ENCODE results near the gene ZNF396.

The ZNF396 gene

DNA sequence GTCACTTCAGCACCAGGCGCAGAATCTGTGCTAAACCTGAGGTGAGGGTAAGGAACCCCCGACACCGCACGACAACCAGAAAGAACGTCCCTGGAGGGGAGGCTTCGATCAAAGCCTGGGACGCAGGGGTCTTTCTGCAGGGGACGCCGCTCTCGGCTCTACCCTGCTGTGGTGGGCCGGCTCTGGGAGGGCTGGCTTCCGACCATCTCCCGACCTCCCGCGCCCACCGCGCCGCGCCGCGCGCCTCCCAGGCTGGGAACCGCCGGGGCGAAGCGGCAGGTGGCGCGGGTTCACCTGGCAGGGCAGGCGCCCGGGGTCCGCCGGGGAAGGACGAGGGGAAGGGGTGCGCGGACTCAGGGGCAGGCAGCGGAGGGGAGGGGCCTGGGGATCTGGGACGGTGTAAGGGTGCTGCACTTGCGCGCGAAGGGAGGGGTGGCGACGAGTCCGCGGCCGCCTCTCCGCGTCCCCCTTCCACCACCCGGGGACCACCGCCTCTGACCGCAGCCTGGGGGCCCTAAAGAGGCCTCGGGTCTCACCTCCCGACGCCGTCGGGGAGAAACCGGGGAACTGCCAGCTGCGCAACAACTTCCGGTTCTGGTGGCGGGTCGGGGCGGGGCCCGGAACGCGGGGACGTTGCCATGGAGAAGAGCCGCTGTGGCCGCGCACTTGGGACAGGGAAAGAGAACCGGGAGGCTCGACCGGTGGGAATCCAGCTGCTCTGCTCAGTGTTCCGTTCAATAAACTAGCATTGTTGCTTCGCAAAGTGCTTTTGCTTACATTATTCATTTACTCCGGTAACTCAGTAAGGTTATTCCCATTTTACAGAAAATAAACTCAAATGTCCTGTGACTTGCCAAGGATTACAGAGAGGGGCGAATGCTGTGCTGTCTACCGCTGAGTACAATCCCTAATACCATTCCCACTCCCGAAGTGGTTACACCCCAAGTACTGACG, at the start of gene ZNF396:
ZNF396 (minus strand) TSS at position 596 of the 954 bp plus-strand sequence. CDS start 3,045 bp downstream, outside the sequence.
- DNase-seq = peak; percentile 52 to 87 (median 86)

DNA sequence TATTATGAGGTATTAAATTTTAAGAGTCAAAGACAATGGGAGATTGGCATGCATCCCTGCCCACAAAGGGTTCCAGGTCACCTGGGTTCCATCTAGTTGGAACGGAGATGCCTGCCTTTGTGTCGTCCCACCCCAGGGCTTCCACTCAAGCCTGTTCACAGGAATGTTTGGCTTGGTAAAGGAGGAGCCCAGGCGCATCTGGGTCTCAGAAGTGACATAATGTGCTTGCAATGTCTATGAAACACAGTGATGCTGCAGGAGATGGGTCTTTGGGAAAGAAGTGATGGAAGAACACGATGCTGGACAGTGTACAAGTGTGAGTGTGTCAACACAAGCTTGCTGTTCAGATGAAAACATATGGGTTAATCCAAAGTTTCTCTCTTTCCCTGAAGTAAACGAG, 49.6 kb upstream of the ZNF396 start:
- DNase-seq = no peak

DNA sequence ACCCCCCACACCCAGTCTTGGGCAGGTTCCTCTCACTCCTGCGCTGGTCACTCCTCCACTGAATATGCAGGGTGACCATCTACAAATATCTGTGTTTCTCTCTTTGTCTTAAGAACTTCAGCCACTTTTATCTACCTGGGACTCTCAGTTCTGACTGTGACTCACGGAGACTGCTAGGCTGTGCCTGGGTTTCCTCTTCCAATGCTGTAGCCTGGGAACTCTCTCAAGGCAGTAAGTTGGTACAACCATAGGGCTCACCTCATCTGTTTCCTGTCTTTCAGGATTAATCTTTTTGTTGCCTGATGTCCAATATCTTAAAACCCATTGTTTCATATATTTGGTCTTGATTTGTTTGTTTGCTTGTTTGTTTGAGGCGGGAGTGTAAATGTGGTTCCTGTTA, 47.2 kb upstream of the ZNF396 start:
- DNase-seq = no peak

GRCh38 chr18:35422237-35422636, 45.1 kb upstream of the ZNF396 start:
- DNase-seq = no peak

- DNase-seq = no peak
These were observed 41.5 kb upstream of the ZNF396 start for GRCh38 chr18:35418610-35419009.

DNA sequence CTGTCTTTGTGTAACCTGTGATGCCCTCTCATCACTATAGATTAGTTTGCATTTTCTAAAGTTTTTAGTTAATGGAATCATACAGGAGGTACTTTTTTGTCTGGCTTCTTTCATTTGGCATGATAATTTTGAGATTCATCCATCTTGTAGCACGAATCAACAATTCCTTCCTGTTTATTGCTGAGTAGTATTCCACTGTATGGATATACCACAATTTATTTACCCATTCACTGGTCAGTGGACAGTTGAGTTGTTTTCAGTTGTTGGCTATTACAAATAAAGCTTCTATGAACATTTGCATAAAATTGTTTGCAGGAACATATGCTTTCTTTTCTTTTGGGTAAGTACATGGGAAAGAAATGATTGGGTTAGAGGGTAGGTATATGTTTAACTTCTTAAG, 40.1 kb upstream of the ZNF396 start:
- DNase-seq = no peak

DNA sequence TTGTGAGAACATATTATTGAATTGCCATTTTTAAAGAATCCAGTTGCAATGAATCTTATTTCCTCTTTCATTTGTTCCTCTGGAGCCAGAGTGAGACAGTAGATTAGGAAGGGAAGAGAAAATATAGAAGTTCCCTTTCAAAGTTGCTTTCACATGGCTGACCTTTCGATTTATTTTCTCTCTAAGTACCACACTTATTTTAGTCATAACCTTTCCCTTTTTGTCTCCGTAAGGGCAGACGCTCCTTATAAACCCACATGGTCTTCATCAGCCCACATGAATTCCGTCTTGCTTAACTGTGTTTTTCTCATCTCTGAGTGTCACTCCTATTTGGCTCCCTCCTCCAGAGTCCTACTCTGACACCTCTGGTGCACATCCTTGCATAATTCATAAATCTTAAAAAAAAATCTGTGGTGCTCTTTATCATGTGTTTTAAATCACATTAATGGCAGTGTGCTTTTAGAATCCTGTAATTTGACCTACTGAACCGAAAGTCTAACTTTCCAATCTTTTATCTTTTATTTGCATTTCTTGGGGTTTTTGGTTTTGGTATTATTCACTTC, 38.5 kb upstream of the ZNF396 start:
- no peak for DNase-seq

DNA sequence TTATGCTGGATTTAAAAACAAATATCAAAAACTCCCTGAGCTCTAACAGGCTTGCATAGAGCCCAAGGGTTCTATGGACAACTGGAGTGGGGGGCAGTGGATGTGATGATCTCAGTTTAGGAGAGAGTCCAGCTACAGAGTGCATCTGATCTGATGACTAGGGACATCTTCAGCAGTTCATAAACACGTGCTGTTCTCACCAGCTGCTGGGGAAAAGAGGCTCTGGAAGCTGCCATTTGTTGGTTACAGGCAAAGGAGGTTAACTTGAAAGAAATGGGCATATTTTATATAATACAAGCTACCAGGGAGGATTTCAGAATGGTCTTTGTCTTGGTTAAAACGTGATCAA, 36.0 kb upstream of the ZNF396 start:
- DNase-seq = no peak

GRCh38 chr18:35411625-35412351, 34.7 kb upstream of the ZNF396 start:
- DNase-seq = no peak

DNA sequence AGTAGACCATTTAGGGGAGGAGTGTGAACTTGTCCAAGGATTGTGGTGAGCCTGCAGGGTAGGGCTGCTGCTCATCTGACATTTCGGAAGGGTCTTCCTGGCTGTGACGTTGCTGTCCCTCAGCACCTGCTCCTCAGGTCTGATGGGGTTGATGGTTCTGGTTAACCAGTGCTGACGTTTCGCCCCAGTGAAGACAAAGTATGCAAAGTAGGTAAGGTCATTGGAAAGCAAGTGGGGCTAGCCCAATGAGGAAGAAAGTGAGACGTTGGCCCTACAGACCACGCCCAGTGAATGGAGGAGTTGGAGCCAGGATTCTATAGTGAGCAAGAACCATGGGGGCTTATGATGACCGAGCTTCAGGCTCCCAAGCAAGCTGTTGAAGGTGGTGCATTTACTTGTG, 33.4 kb upstream of the ZNF396 start:
- DNase-seq = no peak

- DNase-seq = no peak
These were observed 32.8 kb upstream of the ZNF396 start for GRCh38 chr18:35409911-35410310.

DNA sequence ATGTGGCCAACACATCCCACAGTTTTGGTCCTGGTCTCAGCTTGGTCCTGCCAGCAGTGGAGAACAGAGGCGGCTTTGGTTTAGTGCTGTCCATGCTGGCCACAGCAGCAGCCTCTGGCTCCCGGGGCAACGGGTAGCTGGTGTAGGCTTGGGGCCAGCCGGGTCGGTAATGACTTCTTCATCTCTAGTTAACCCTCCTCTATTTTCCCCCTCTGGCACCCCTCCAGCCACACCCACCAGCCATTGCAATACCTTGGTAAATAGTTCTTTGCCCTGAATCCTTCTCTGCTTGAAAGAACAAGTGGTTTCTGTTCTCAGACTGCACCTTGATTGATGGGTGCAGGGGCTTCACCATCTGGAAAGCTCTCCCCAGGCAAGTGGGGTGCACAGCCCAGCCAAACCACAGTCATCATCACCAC, 31.7 kb upstream of the ZNF396 start:
- no peak for DNase-seq

DNA sequence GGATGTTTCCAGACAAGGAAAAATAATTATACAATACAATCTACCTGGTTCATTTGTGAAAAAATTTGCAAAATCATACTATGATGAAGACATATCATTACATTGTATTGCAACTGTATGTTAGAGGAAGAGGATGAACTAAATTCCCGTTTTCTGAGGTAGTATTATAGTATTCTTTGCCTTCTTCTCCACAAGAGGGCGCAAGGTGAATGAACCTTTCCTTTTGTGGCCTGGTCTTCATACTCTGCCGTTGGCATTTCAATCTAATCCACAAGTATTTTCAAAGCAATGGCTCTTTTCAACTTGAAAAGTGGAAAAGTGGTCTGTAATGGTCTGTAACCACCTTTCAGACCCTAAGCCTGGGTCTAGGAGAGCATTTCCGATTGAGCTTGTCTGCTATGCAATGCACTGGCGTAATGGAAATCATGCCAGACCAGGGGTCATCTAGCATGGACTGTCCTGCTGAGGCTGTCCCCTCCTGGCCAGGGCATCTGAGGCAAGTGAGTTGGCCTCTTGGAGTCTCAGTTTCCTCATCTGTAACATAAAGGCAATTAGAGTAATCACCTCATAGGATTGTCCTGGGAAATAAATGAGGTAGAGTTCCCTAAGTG, 30.8 kb upstream of the ZNF396 start:
- DNase-seq = peak; percentile 47 to 90 (median 58)

DNA sequence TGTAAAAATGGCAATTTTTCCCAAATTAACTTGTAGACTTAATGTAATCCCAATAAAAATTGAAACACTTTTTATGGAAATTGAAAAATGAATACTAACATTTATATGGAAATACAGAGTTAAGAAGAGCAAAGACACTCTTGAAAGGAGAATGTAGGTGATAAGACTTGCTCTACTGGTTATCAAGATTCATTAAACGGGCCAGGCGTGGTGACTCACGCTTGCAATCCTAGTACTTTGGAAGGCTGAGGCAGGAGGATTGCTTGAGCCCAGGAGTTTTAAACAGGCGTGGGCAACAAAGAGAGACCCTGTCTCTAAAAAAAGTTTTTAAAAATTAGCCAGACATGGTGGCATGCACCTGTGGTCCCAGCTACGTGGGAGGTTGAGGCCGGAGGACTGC, 29.5 kb upstream of the ZNF396 start:
- no peak for DNase-seq

DNA sequence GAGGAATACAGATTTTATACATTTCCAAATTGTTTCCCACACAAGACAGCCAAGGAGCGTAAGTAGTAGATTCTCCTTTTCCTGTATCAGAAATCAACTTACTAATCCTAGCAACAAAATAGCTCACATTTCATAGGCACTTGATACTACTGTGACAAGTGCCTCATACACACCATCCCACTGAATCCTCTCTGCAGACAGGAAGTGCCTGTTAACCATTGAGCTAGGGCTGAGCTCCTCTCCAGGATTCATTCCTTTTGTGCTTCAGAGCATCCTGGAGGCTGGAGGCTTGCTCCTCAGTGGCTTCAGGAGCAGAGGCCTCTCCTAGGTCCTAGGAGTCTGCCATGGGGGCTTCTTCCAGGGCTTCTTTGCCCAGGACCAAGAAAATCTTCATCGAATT, 20.8 kb upstream of the ZNF396 start:
- DNase-seq = peak in 1 of 3 experiments; percentile 6

DNA sequence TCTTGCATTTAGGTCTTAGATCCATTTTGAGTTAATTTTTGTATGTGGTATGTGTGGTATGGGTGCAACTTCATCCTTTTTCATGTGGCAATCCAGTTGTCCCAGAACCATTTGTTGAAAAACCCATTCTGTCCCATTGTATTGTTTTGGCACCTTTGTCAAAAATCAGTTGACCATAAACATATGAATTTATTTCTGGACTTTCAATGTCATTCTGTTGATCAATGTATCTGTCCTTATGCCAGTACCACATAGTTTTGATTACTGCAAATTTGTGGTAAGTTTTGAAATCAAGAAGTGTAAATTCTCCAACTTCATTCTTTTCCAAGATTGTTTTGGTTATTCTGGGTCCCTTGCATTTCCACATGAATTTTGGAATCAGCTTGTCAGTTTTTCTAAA, 16.6 kb upstream of the ZNF396 start:
- no peak for DNase-seq

GRCh38 chr18:35392375-35392774, 15.2 kb upstream of the ZNF396 start:
- no peak for DNase-seq

GRCh38 chr18:35390951-35391700, 14.0 kb upstream of the ZNF396 start:
- DNase-seq = no peak

GRCh38 chr18:35389095-35389618, 12.0 kb upstream of the ZNF396 start:
- peak in 2 of 3 experiments; percentile 12 to 25 for DNase-seq

- peak in 2 of 3 experiments; percentile 7 to 36 for DNase-seq
These were observed 10.0 kb upstream of the ZNF396 start for GRCh38 chr18:35387152-35387571.

DNA sequence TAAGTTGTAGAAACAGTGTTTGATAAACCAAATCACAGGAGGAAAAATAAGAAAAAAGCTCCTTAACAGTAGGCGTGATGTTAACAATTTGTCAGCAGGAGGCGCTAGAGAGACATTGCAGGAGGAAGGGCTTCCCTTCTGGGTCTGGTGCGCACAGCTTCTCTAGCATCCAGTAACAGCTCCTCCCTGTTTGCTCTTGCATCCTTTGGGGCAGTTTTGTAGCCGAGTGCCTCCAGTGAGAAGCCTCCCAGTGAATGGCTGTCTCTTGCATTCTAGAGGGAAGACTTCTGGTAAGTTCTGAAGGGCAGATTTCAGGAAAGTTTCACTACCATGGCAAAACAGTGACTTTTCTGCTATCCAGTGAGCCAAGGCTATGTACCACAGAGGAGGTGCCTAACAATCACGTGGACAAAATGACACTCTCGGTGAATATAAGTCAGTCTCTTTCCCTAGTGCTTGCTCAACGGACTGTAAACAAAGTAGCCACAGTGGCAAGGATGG, 9.5 kb upstream of the ZNF396 start:
- DNase-seq = peak; percentile 36 to 79 (median 67)

DNA sequence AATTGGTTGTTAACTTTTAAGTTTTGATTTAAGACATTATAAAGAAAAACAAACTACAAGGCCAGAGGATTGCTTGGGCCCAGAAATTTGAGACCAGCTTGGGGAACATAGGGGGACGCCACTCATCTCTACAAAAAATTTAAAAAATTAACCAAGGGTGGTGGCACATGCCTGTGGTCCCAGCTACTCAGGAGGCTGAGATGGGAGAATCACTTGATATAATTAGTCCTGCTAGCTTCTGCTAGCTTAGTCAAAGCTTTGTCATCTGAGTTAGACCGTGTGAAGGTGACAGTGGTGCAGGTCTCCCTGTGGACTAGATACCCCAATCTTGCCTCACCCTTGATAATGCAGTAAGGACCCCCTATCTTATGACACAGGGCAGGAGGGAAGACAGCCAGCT, 6.0 kb upstream of the ZNF396 start:
- DNase-seq = no peak
